ENCODE results near the gene SMARCB1.

DNA sequence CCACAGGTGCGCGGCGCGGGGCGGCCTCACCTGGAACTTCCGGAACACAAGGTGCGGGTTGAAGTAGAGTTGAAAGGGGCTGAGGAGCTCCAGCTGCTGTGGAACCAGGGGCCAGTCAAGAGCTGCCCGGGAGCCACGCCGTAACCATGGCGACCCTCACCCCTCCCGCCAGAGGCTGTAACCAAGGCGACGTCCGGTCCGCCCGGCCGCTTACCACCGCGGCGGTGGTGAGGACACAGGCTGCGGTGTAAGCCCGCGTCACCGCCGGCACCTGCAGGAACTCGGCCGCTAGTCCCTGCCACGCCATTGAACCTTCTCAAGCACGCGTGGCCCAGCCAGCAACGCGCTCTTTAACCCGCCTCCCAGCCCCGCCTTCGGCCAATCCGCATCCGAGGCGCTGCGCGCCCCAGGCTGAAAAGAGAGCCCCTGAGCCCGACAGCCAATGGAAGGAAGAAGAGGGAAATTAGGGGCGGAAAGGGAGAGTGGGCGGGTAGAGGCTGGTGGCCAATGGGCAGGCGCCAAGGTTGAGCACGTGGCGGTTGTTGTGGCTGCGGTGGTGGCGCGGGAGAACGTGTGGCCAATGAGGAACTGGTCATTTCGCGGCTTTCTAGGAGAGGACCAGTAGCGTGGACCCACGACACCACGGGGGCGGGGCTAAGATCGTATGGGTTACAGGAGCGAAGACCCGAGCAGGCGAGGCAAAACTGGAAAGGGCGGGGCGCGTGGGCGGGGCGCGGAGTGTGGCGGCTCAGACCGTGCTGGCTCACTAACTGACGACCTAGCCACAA, 52.1 kb downstream of the SMARCB1 start, which contains the start of gene DERL3:
- TF ChIP-seq, protein P1, sequence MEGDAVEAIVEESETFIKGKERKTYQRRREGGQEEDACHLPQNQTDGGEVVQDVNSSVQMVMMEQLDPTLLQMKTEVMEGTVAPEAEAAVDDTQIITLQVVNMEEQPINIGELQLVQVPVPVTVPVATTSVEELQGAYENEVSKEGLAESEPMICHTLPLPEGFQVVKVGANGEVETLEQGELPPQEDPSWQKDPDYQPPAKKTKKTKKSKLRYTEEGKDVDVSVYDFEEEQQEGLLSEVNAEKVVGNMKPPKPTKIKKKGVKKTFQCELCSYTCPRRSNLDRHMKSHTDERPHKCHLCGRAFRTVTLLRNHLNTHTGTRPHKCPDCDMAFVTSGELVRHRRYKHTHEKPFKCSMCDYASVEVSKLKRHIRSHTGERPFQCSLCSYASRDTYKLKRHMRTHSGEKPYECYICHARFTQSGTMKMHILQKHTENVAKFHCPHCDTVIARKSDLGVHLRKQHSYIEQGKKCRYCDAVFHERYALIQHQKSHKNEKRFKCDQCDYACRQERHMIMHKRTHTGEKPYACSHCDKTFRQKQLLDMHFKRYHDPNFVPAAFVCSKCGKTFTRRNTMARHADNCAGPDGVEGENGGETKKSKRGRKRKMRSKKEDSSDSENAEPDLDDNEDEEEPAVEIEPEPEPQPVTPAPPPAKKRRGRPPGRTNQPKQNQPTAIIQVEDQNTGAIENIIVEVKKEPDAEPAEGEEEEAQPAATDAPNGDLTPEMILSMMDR (IDR thresholded peaks at IDR 0.05): no peak
- TF ChIP-seq TCF12 (IDR thresholded peaks at IDR 0.05): no peak
- no peak for TF ChIP-seq GABPA (IDR thresholded peaks at IDR 0.05; ENCODE audit: low read depth)
- TF ChIP-seq EZH2phosphoT487 (IDR thresholded peaks at IDR 0.05; ENCODE audit: borderline replicate concordance, low read depth): no peak
- no peak for TF ChIP-seq JUND (IDR thresholded peaks at IDR 0.05)
- TF ChIP-seq EP300 (IDR thresholded peaks at IDR 0.05; ENCODE audit: borderline replicate concordance in 1 of 2, low read depth in 1 of 2, low read length in 1 of 2): no peak
- TF ChIP-seq FOXJ3 (CRISPR knock-in tag; IDR thresholded peaks at IDR 0.05): no peak
- TF ChIP-seq, protein P2, sequence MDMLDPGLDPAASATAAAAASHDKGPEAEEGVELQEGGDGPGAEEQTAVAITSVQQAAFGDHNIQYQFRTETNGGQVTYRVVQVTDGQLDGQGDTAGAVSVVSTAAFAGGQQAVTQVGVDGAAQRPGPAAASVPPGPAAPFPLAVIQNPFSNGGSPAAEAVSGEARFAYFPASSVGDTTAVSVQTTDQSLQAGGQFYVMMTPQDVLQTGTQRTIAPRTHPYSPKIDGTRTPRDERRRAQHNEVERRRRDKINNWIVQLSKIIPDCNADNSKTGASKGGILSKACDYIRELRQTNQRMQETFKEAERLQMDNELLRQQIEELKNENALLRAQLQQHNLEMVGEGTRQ (IDR thresholded peaks at IDR 0.05; ENCODE audit: borderline replicate concordance, low read depth, low read length): no peak
- TF ChIP-seq POLR2AphosphoS5 (IDR thresholded peaks at IDR 0.05; ENCODE audit: low read depth, low read length): no peak
- TF ChIP-seq FOSL2 (IDR thresholded peaks at IDR 0.05; ENCODE audit: borderline replicate concordance, low read depth): no peak

Data from SK-N-SH (cell line).